ENCODE measurements around the gene BTK.
A peak's percentile ranks its signal among the peaks of the same experiment; 100 is the strongest.

Gene BTK

GRCh38 chrX:101385795-101386541 is at the start of gene BTK:
Gene BTK, minus strand, starts transcription at chrX:101386191. Its CDS starts 10,907 bp downstream, at chrX:101375284.
- DNase-seq (ENCODE audit: low read depth), result no peak

DNA sequence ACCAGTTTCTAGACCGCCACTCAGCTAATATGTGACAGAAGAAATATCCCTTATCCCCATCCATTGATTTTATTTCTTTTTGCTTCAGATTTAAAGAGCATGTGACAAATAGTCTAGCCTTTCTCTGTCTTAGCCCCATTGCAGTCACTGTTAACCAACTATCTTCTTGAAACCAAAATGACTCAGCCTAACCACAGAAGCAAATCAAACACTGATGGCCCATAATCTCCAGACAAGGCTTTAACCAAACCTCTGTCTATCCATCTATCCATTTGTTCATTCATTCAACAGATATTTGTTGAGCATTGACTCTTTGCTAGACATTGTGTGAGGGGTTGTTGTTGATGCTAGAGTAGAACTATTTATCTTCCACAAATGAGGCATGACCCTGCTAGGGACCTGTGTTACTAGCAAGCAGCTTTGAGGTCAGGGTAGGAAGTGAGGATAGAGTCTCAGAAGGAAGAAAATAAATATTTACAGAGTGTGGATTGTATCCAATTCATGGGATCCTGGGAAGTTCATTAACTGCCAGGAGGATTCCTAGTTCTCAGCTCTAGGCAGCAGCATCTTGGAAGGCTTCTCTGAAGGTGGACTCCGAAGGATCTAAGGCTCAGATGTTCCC is 44.6 kb upstream of the BTK start:
- no peak for DNase-seq (ENCODE audit: low read depth)

DNA sequence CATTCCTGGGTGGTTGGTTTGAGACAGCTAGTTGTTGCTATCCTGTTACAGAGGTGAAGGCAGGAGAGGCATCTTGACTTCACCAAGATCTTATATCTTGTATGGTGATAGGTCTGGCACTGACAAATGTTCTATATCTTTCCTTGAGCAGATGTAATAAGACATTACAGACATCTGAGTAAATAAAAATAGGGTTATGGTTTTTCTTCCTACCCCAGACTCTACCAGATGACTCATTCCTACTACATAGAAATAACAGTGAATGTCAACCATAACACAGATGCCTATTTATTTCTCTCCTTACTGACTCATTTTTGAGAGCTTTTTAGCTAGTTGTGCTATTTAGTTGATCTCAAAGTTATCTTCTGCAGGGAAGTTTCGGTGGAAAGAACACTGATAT is 43.9 kb upstream of the BTK start:
- no peak for DNase-seq (ENCODE audit: low read depth)

- no peak for DNase-seq (ENCODE audit: low read depth)
Observed at GRCh38 chrX:101427954-101428353, 42.0 kb upstream of the BTK start.

GRCh38 chrX:101419489-101419888 is 33.5 kb upstream of the BTK start:
- DNase-seq (ENCODE audit: low read depth), result no peak

GRCh38 chrX:101417981-101418841 is 32.2 kb upstream of the BTK start:
- peak; percentile 15 for DNase-seq (ENCODE audit: low read depth)

GRCh38 chrX:101417190-101417589 is 31.2 kb upstream of the BTK start:
- no peak for DNase-seq (ENCODE audit: low read depth)

DNA sequence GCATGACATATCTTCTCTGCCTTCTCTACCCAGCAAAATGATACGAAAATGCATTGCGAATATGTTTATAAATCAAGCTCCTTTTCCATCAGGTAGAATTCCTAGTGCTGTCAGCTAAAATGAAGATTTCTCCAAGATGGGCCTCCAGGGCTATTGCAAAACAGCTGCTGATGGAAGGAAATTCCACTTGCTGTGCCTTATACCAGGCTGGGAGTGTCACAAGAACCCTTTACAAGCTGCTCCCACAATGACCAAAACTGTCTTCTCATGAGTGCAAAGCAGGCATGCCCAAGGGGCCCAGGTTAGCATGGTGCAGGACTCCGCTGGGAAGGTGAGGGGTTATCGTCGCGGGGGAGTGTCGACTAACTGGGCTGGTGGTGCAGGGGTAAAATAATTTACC is 30.7 kb upstream of the BTK start:
- no peak for DNase-seq (ENCODE audit: low read depth)

- DNase-seq (ENCODE audit: low read depth), result no peak
Observed at GRCh38 chrX:101415180-101416145, 29.5 kb upstream of the BTK start.

GRCh38 chrX:101411984-101412383 is 26.0 kb upstream of the BTK start:
- no peak for DNase-seq (ENCODE audit: low read depth)

DNA sequence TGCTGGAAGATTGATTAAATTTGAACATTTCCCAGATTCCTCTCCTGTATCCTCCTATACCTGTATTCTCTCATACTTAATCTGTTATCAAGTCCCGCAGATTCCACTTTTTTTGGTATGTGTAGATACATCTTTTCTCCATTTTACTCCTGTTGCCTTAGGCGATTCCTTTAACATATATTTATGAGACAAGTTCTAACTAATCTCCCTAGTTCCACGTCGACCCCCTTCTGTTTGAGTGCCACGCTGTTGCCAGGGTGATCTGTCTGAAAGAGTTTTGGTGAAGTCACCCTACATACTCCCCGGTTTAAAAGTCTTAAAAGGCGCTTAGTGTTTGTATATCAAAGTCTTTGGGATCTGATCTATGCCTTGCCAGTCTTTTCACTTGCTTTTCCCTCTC is 24.5 kb upstream of the BTK start:
- no peak for DNase-seq (ENCODE audit: low read depth)

DNA sequence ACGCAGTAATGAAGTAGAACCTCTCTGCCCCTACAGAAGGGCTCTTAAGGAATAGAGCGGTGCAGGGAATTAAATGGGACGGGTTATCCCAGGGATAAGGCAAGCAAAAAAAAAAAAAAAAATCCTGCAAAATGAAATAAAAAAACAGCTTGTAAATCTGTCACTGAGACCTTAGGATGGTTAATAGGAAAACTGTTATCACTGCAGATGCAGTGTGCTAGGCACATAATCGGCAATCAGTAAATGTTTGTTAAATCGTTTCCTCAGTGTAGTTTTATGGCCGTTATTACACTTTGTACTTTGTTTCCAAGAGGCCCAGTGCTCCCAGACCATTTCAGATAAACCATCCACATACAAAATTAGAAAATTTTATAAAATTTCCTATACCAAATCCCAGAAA is 23.1 kb upstream of the BTK start:
- no peak for DNase-seq (ENCODE audit: low read depth)

DNA sequence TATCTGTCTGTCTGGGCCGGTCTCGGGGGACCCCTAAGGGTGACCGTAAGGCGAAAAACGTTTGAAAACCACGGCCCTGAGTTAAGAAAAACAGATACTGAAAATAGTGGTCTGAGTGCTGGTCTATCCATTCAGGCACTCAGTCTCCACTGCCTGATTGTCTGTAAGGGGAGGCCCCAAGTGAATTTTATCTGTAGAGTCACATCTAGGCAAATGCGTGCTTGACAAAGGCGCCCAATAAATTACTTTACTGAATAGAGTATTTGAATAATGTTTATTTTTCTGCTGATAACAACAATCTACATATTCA is 22.5 kb upstream of the BTK start:
- no peak for DNase-seq (ENCODE audit: low read depth)

GRCh38 chrX:101407748-101408531 is 21.9 kb upstream of the BTK start, which contains the start of the genes GLA and HNRNPH2:
Gene GLA, minus strand, starts transcription at chrX:101407925. Its CDS starts 22 bp downstream, at chrX:101407903.
Gene HNRNPH2, plus strand, starts transcription at chrX:101408222. Its CDS starts 3,767 bp downstream, at chrX:101411989.
- peak; percentile 69 for DNase-seq (ENCODE audit: low read depth)

DNA sequence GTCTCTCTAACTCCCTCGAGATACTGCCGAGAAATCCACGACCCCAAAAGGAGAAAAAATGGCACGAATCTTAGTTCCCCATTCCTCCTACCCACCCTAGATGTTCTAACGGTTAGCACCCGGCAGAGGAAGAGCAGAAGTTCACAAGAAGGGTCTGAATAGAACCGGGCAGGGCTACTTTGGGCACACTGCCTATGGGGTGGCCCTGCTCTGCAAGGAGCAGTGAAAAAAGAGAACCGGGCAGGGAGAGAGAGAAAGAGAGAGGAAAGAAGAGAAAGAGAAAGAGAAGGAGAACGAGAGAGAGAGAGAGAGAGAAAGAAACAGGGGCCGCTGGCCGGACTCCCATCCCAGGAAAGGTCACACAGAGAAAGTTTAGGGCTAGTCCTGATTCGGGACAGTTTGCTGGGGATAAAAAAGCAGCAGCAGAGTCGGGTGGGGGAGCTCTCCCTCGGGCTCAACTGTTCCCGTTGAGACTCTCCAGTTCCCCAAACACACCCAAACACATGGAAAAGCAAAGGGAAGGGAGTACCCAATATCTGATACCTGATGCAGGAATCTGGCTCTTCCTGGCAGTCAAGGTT is 21.3 kb upstream of the BTK start:
- no peak for DNase-seq (ENCODE audit: low read depth)

DNA sequence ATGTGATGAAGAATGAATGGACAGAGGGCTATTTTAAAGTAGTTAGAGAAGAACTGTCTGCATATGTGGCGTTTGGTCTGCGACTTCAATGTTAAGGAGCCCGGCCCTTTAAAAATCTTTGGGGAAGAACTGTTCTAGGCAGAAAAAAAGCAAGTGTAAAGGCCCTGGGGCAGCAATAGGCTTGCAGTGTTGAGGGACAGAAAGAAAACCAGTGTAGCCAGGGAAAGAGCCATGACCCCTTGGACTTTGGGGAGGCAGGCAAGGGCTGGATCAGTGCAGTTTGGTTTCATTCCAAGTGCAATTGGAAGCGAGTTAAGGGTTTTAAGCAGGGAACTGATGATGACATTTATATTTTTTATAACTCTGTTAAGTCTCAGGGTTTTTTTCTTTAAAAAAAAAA is 13.8 kb upstream of the BTK start:
- DNase-seq (ENCODE audit: low read depth), result no peak

GRCh38 chrX:101398694-101399093 is 12.7 kb upstream of the BTK start:
- DNase-seq (ENCODE audit: low read depth), result no peak

DNA sequence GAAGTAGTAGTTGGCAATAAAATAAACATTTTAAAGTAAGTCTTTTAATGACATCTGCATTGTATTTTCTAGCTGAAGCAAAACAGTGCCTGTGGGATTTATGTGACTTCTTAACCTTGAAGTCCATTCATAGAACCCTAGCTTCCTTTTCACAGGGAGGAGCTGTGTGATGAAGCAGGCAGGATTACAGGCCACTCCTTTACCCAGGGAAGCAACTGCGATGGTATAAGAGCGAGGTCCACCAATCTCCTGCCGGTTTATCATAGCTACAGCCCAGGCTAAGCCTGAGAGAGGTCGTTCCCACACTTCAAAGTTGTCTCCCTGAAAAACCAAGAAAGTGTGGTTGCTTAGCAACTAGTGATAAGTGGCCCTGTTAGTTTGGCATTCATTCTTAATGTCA is 11.8 kb upstream of the BTK start:
- no peak for DNase-seq (ENCODE audit: low read depth)

GRCh38 chrX:101395789-101396188 is 9.8 kb upstream of the BTK start:
- DNase-seq (ENCODE audit: low read depth), result no peak

GRCh38 chrX:101394372-101394771 is 8.4 kb upstream of the BTK start:
- DNase-seq (ENCODE audit: low read depth), result no peak

All from activated T-cell treated with anti-CD3 and anti-CD28 coated beads for 1 hour (primary cell).